ENCODE measurements around the gene BCAS3. TPM values are rescaled to one million over a fixed set of nuclear protein-coding genes. Genes with fewer than 3 reads are reported as not detected.

Gene BCAS3
- total RNA-seq, 2 donors from 2014 or later, result 44.1 to 71.5 TPM

DNA sequence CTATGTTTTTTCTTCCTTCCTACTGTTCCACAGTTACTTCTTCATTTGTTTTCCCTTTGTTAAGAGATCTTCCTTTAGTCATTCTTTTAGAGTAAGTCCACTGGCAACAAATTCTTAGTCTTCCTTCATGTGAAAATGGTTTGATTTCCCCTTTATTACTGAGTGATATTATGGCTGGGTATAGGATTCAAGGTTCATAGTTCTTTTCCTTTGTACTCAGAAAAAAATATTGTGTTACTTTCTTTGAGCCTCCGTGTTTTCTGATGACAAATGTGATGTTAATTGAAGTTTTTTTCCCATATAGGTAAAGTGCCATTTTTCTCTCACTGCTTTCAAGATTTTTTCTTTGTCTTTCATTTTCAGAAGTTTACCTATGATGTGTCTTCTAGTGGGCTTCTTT, 438.9 kb downstream of the BCAS3 start:
- Histone ChIP-seq H3K27ac (no peak overlapping the region), H3K4me3 (no peak overlapping the region), H3K4me1 (no peaks in the 10 kb centered on the region), H3K9me3 (no peaks in the 10 kb centered on the region), H3K36me3 (replicated peaks in 1 of 2; ENCODE audit: insufficient read depth in 1 of 2, low read depth in 2 of 2) (no peaks in the 10 kb centered on the region), H3K27me3 (no peaks in the 10 kb centered on the region)
- DNase-seq (no peak), ATAC-seq (no peak)
- 74 to 78% methylated on average over 1 of the region's 1 CpG for WGBS, 2 donors
- no peak for TF ChIP-seq POLR2A (IDR thresholded peaks at IDR 0.05)
- TF ChIP-seq, protein P1, sequence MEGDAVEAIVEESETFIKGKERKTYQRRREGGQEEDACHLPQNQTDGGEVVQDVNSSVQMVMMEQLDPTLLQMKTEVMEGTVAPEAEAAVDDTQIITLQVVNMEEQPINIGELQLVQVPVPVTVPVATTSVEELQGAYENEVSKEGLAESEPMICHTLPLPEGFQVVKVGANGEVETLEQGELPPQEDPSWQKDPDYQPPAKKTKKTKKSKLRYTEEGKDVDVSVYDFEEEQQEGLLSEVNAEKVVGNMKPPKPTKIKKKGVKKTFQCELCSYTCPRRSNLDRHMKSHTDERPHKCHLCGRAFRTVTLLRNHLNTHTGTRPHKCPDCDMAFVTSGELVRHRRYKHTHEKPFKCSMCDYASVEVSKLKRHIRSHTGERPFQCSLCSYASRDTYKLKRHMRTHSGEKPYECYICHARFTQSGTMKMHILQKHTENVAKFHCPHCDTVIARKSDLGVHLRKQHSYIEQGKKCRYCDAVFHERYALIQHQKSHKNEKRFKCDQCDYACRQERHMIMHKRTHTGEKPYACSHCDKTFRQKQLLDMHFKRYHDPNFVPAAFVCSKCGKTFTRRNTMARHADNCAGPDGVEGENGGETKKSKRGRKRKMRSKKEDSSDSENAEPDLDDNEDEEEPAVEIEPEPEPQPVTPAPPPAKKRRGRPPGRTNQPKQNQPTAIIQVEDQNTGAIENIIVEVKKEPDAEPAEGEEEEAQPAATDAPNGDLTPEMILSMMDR (IDR thresholded peaks at IDR 0.05), result no peak
- intact Hi-C loops (cut with DNase I), result no loop called here

DNA sequence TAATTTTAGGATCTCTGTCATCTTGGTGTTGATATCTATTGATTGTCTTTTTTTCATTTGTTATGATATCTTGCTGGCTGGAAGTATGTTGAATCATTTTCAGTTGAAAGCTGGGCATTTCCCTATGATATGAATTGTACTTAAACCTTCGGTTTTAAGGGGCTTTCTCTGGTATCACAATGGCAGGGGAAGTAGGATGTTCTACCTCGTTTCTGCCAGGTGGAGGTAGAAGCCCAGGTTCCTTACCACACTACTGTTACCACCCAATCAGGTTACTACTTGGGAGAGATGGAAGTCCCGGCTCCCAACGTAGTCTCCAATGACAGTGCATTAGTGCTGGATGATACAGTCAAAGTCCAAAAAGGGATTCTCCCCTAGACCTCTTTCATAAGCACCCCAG, 440.3 kb downstream of the BCAS3 start:
- Histone ChIP-seq H3K9me3 (no peaks in the 10 kb centered on the region), H3K36me3 (replicated peaks in 1 of 2; ENCODE audit: insufficient read depth in 1 of 2, low read depth in 2 of 2) (no peaks in the 10 kb centered on the region), H3K4me1 (no peaks in the 10 kb centered on the region), H3K27ac (no peak overlapping the region), H3K27me3 (no peaks in the 10 kb centered on the region), H3K4me3 (no peak overlapping the region)
- DNase-seq, result no peak
- intact Hi-C loops (cut with DNase I), result no loop called here
- TF ChIP-seq, protein P1 (IDR thresholded peaks at IDR 0.05), result no peak
- no peak for TF ChIP-seq POLR2A (IDR thresholded peaks at IDR 0.05)
- 79 to 82% methylated on average over 4 of the region's 4 CpGs for WGBS, 2 donors
- ATAC-seq, result no peak

DNA sequence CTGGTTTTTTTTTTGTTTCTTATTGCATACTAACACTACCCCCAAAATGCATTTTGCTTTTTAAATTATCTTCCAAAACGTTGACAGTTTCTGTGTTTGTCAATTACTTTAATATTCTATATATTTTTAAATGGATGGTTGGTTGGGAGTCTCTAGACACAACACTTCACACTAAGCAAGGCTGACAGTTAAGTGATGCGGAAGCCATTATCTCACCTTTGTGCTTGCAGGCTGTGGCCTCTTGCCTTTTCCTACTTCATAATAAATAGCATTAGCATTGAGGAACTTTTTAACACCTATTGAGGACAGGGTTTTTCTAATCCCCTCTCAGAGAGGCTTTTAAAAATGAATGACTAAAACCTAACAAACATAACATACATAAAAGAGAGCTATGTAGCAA, 441.2 kb downstream of the BCAS3 start:
- Histone ChIP-seq H3K27ac (no peak overlapping the region), H3K9me3 (no peaks in the 10 kb centered on the region), H3K36me3 (replicated peaks in 1 of 2; ENCODE audit: insufficient read depth in 1 of 2, low read depth in 2 of 2) (no peaks in the 10 kb centered on the region), H3K27me3 (no peaks in the 10 kb centered on the region), H3K4me3 (no peak overlapping the region), H3K4me1 (no peaks in the 10 kb centered on the region)
- WGBS, 2 donors, result 62 to 73% methylated on average over 2 of the region's 2 CpGs
- ATAC-seq (no peak), DNase-seq (no peak)
- intact Hi-C loops (cut with DNase I), result no loop called here
- TF ChIP-seq, protein P1 (IDR thresholded peaks at IDR 0.05), result no peak
- no peak for TF ChIP-seq POLR2A (IDR thresholded peaks at IDR 0.05)

DNA sequence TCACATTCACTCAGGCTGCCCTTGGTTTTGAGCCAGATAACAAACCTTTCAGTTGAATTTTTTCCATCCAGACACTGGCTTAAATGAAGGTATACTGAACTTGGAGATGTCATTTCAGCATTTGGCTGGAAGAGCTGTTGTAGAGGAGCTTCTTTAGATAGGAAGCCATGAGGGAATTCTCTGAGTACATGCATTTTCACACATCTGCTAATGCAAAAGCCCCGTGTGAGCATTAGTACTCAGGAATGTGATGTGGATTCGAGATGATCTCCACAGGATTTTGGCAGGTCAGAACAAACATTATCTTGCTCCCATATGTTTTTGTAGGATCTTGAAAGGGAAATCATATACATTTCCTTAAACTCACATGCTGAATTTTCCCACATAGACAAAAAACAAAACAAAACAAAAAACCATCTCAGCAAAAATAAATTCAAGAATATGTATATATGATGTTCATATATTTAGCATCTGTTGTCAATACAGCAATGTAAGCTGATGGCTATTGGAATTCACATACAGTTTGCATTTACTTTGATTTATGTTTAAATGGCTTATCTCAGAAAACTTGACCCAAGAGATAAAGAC, 444.8 kb downstream of the BCAS3 start:
- TF ChIP-seq POLR2A (IDR thresholded peaks at IDR 0.05), result no peak
- TF ChIP-seq, protein P1 (IDR thresholded peaks at IDR 0.05), result no peak
- intact Hi-C loops (cut with DNase I), result no loop called here
- Histone ChIP-seq H3K4me1 (no peaks in the 10 kb centered on the region), H3K36me3 (replicated peaks in 1 of 2; ENCODE audit: insufficient read depth in 1 of 2, low read depth in 2 of 2) (no peaks in the 10 kb centered on the region), H3K27me3 (no peaks in the 10 kb centered on the region), H3K27ac (no peak overlapping the region), H3K4me3 (no peak overlapping the region), H3K9me3 (no peaks in the 10 kb centered on the region)
- no peak for ATAC-seq
- DNase-seq, result no peak
- 65 to 68% methylated on average over 2 of the region's 2 CpGs for WGBS, 2 donors

DNA sequence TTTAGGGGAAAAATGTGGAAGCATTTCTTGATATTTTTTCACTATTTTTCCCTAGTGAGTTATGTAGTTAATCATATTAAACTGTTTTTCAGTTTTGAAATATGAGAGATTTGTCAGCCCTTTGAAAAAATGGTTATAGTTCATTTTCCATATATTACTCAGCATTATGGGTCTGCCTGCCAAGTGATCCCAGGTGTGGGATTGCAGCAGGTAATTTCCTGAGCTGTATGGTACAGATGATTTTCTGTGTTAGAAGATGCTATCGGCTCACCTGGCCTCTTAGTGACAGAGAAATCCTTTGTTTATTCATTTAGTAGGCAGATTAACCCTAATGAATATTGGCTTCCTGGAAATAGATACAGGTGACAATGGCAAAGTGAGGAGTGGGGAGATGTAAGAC, 446.9 kb downstream of the BCAS3 start:
- H3K36me3 ChIP-seq (replicated peaks in 1 of 2; ENCODE audit: insufficient read depth in 1 of 2, low read depth in 2 of 2), result no peaks in the 10 kb centered on the region
- H3K27me3 ChIP-seq, result no peaks in the 10 kb centered on the region
- no peaks in the 10 kb centered on the region for H3K9me3 ChIP-seq
- 82 to 89% methylated on average over 1 of the region's 1 CpG for WGBS, 2 donors
- intact Hi-C loops (cut with DNase I), result no loop called here
- ATAC-seq (no peak), DNase-seq (no peak)
- no peaks in the 10 kb centered on the region for H3K4me1 ChIP-seq
- H3K4me3 ChIP-seq, result no peak overlapping the region
- TF ChIP-seq POLR2A (IDR thresholded peaks at IDR 0.05), result no peak
- TF ChIP-seq, protein P1 (IDR thresholded peaks at IDR 0.05), result no peak
- H3K27ac ChIP-seq, result no peak overlapping the region

All from body of pancreas (tissue), 4 donors.